PC-3 (cell line): ENCODE measurements around the gene EGFLAM. TPM values are rescaled to one million over a fixed set of nuclear protein-coding genes. Genes with fewer than 3 reads are reported as not detected.
A peak's percentile ranks its signal among the peaks of the same experiment; 100 is the strongest.

Experiments
- ATAC-seq: fragments of 200-7000 bp; cut with Tn5 transposase; 2 replicates; pipeline ENCODE4 v1.9.1; 2020; ENCODE audit warnings: mild to moderate bottlenecking, moderate library complexity
- BruUV-seq: library from RNA; stranded (reverse); fragments of 400-500 nt; replicated peaks from 2 replicates; lab custom pipeline; 2021; lab: Mats Ljungman, UMichigan
- CTCF ChIA-PET: fragments of 300-600 bp; sonication (Branson Sonifier 250); formaldehyde crosslinking; loops from one replicate; lab custom pipeline; 2022; ENCODE audit warnings: antibody characterized with exemption; lab: Charles Lee
- POLR2A ChIA-PET: fragments of 300-600 bp; sonication (Branson Sonifier 250); formaldehyde crosslinking; loops from one replicate; lab custom pipeline; 2022; ENCODE audit warnings: antibody characterized with exemption; ENCODE audit not compliant: unreplicated experiment; lab: Charles Lee
- DNase-seq: peaks from one replicate; pipeline ENCODE4 v3.0.0-alpha.2; 2015
- H2AFZ ChIP-seq: fragments of 300-600 bp; sonication (generic); 2 replicates; pipeline ENCODE4 v1.6.0; 2016; ENCODE audit warnings: antibody characterized with exemption, low read length
- H3F3A ChIP-seq: fragments of 300-600 bp; sonication (generic); one replicate; pipeline ENCODE4 v1.6.0; 2017; ENCODE audit warnings: antibody characterized with exemption, low read length, control low read depth, mild to moderate bottlenecking; ENCODE audit not compliant: unreplicated experiment
- H3K27ac ChIP-seq: fragments of 300-600 bp; sonication (generic); 2 replicates; pipeline ENCODE4 v1.5.1; 2016; ENCODE audit warnings: mild to moderate bottlenecking, low read length
- H3K27me3 ChIP-seq: fragments of 300-600 bp; sonication (generic); 2 replicates; pipeline ENCODE4 v1.6.1; 2016; ENCODE audit warnings: low read length, mixed read lengths
- H3K36me3 ChIP-seq: fragments of 300-600 bp; sonication (generic); 2 replicates; pipeline ENCODE4 v1.6.1; 2016; ENCODE audit warnings: low read depth, mixed run types, low read length, mixed read lengths
- H3K4me1 ChIP-seq: fragments of 300-600 bp; sonication (generic); 2 replicates; pipeline ENCODE4 v1.5.1; 2016; ENCODE audit warnings: low read length; ENCODE audit not compliant: insufficient read depth
- H3K4me2 ChIP-seq: fragments of 300-600 bp; sonication (generic); 2 replicates; pipeline ENCODE4 v1.6.0; 2016; ENCODE audit warnings: low read length
- H3K4me3 ChIP-seq: fragments of 300-600 bp; sonication (generic); 2 replicates; pipeline ENCODE4 v1.5.1; 2016; ENCODE audit warnings: mild to moderate bottlenecking, low read length, mixed read lengths
- H3K79me2 ChIP-seq: fragments of 300-600 bp; sonication (generic); 2 replicates; pipeline ENCODE4 v1.6.1; 2017; ENCODE audit warnings: low read length, mixed read lengths
- H3K9ac ChIP-seq: fragments of 300-600 bp; sonication (generic); 2 replicates; pipeline ENCODE4 v1.6.0; 2016; ENCODE audit warnings: mild to moderate bottlenecking, low read length
- H3K9me2 ChIP-seq: fragments of 300-600 bp; sonication (generic); replicated peaks from 2 replicates; pipeline ENCODE4 v1.6.1; 2016; ENCODE audit warnings: mixed run types, low read length, mixed read lengths
- H3K9me3 ChIP-seq: fragments of 300-600 bp; sonication (generic); 2 replicates; pipeline ENCODE4 v1.6.1; 2016; ENCODE audit warnings: low read length, mixed read lengths
- H4K20me1 ChIP-seq: fragments of 300-600 bp; sonication (generic); 2 replicates; pipeline ENCODE4 v1.6.1; 2016; ENCODE audit warnings: low read length, mixed read lengths
- EZH2 ChIP-seq: fragments of 300-600 bp; sonication (generic); IDR thresholded peaks from one replicate; pipeline ENCODE4 v1.6.1; 2017; ENCODE audit warnings: antibody characterized with exemption, mild to moderate bottlenecking, low read length; ENCODE audit not compliant: unreplicated experiment
- EZH2phosphoT487 ChIP-seq: fragments of 300-600 bp; sonication (generic); IDR thresholded peaks from 2 replicates; pipeline ENCODE4 v1.6.1; 2018; ENCODE audit warnings: mild to moderate bottlenecking, antibody characterized with exemption, low read length, borderline replicate concordance
- intact Hi-C: fragments of 100-400 bp; cut with micrococcal nuclease; formaldehyde crosslinking; loops from 2 replicates; pipeline ENCODE4 v1.9.0; 2023
- total RNA-seq: library from RNA; depleted of rRNA; stranded (reverse); fragments of >200 nt; gene quantifications from 2 replicates; pipeline ENCODE4 v1.2.3, GENCODE V29; 2014
- TF ChIP-seq, protein P1 (sequence below): fragments of 300-600 bp; sonication (generic); conservative IDR thresholded peaks from 2 replicates; pipeline ENCODE4 v1.5.1; 2017; ENCODE audit warnings: antibody characterized with exemption, low read depth, mild to moderate bottlenecking, low read length

EGFLAM gene
- total RNA-seq, 1 experiment from 2014 or later: not detected

DNA sequence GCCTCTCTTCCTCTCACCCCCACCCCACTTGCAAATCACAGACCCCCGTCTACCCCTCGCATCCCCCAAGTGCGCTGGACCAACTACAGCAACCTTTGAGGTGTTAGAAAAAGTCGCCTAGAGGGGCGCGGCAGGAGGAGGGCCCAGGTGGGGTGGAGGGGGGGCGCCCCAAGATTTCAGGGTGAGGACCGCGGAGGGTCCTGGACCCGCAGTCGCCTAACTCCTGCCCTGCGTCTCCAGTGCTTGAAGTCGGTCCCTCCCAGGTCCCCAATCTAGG, 379 bp upstream of the EGFLAM start:
- Histone ChIP-seq H3F3A (no peaks in the 10 kb centered on the region), H3K4me3 (no peak overlapping the region), H3K9me2 (no peaks in the 10 kb centered on the region), H3K4me1 (peaks cover 4% of the 10 kb centered on the region; the same call in 1 of the 2 replicates), H3K4me2 (peak overlapping the region; percentile 79), H3K79me2 (no peaks in the 10 kb centered on the region), H3K36me3 (no peaks in the 10 kb centered on the region), H3K27me3 (peaks cover 91% of the 10 kb centered on the region), H3K9me3 (no peaks in the 10 kb centered on the region), H4K20me1 (no peaks in the 10 kb centered on the region), H3K27ac (no peak overlapping the region), H3K9ac (no peak overlapping the region), H2AFZ (no peak overlapping the region)
- POLR2A ChIA-PET: no interaction called here
- BruUV-seq: no TSS peak
- no peak for ATAC-seq
- intact Hi-C loops: no loop called here
- no peak for DNase-seq
- CTCF ChIA-PET: no interaction called here
- TF ChIP-seq EZH2 (no peak), EZH2phosphoT487 (no peak)
- TF ChIP-seq, protein P1, sequence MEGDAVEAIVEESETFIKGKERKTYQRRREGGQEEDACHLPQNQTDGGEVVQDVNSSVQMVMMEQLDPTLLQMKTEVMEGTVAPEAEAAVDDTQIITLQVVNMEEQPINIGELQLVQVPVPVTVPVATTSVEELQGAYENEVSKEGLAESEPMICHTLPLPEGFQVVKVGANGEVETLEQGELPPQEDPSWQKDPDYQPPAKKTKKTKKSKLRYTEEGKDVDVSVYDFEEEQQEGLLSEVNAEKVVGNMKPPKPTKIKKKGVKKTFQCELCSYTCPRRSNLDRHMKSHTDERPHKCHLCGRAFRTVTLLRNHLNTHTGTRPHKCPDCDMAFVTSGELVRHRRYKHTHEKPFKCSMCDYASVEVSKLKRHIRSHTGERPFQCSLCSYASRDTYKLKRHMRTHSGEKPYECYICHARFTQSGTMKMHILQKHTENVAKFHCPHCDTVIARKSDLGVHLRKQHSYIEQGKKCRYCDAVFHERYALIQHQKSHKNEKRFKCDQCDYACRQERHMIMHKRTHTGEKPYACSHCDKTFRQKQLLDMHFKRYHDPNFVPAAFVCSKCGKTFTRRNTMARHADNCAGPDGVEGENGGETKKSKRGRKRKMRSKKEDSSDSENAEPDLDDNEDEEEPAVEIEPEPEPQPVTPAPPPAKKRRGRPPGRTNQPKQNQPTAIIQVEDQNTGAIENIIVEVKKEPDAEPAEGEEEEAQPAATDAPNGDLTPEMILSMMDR: no peak

DNA sequence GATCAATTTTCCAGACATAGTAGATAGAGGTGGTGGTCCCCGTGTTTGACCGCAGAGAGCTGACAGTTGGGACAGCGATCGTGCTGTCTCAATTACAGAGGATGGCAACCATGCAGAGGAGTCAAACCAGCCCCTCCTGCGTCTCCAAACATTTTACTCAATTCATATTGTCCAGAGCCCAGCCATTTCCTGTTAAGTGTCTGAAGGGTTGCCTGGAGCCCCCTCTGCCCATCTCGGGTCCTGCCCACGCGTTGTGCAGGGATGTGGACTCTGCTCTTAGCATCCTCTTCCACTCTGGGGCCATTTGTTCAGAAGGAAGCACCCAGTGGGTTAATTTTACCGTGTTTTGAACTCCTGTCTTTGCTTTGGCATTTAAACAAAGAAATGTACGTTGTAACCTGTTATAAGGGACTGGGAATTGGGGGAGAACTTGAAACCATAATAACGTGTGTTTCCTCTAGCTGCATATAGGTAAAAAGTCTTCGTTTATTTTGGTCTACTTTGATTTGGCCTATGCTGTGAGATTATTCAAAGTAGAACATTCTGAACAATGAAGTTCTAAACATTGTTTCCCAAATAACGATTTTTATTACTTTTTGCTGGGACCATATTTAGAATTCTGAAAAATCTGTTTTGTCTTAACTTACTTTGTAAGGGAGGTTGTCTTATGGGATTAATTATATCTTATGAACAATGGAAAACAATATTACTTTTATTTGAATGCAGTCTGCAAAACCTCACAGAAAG, 876 bp downstream of the EGFLAM start:
- Histone ChIP-seq H3K79me2 (no peaks in the 10 kb centered on the region), H2AFZ (0 out of 2 replicates have a peak overlapping the region, but pooled peaks have one; percentile 60), H3K9ac (no peak overlapping the region), H3K4me2 (peak overlapping the region; percentile 79), H3K36me3 (no peaks in the 10 kb centered on the region), H3K4me3 (peak overlapping the region; percentile 52; the same call in 1 of the 2 replicates), H4K20me1 (no peaks in the 10 kb centered on the region), H3K27ac (no peak overlapping the region), H3K9me3 (no peaks in the 10 kb centered on the region), H3F3A (no peaks in the 10 kb centered on the region), H3K4me1 (peaks cover 4% of the 10 kb centered on the region; the same call in 1 of the 2 replicates), H3K9me2 (no peaks in the 10 kb centered on the region), H3K27me3 (peaks cover 95% of the 10 kb centered on the region)
- CTCF ChIA-PET: no interaction called here
- TF ChIP-seq, protein P1: no peak
- TF ChIP-seq EZH2phosphoT487: no peak
- no peak for TF ChIP-seq EZH2
- no TSS peak for BruUV-seq
- intact Hi-C loops: no loop called here
- no peak for DNase-seq
- POLR2A ChIA-PET: no interaction called here
- ATAC-seq: no peak

DNA sequence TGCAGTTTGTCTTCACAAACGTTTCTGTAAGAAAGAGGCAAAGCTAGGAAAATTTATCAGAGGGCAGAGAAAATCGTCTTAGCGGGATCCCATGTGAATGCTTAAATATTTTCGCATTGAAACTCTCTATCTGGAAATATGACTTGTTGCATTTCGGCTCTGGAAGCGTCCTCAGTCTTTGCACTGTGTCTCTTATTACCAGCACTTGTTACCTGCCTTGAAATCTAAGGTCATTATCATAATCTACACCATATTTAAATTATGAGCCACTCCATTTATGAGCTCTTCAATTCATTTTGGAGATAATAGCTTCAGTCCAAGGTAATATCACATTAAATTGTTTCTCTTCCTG, 1.4 kb downstream of the EGFLAM start:
- no peaks in the 10 kb centered on the region for H3K9me2 ChIP-seq
- CTCF ChIA-PET: no interaction called here
- H3K4me1 ChIP-seq: peaks cover 4% of the 10 kb centered on the region; the same call in 1 of the 2 replicates
- no peaks in the 10 kb centered on the region for H3F3A ChIP-seq
- no peaks in the 10 kb centered on the region for H3K79me2 ChIP-seq
- BruUV-seq: no TSS peak
- H3K27ac ChIP-seq: no peak overlapping the region
- no peaks in the 10 kb centered on the region for H3K9me3 ChIP-seq
- no peak overlapping the region for H3K4me3 ChIP-seq
- no peak for ATAC-seq
- H3K27me3 ChIP-seq: peaks cover 99% of the 10 kb centered on the region
- H4K20me1 ChIP-seq: no peaks in the 10 kb centered on the region
- POLR2A ChIA-PET: no interaction called here
- H2AFZ ChIP-seq: no peak overlapping the region
- H3K36me3 ChIP-seq: no peaks in the 10 kb centered on the region
- no peak for DNase-seq
- H3K9ac ChIP-seq: no peak overlapping the region
- intact Hi-C loops: no loop called here
- TF ChIP-seq, protein P1: no peak
- no peak for TF ChIP-seq EZH2
- no peak for TF ChIP-seq EZH2phosphoT487
- H3K4me2 ChIP-seq: no peak overlapping the region
